HCT116 (cell line): ENCODE measurements around the gene AFDN. TPM values are rescaled to one million over a fixed set of nuclear protein-coding genes. Genes with fewer than 3 reads are reported as not detected.

Source experiments
- ATAC-seq: fragments of 200-7000 bp; cut with Tn5 transposase; 2 replicates; pipeline ENCODE4 v1.9.1; 2020; ENCODE audit warnings: mild to moderate bottlenecking, moderate library complexity
- BruUV-seq: library from RNA; stranded (reverse); fragments of 400-500 nt; replicated peaks from 2 replicates; lab custom pipeline; 2021; lab: Mats Ljungman, UMichigan
- CTCF ChIA-PET: fragments of 300-600 bp; sonication (Branson Sonifier 250); formaldehyde crosslinking; loops from one replicate; lab custom pipeline; 2021; ENCODE audit warnings: antibody characterized with exemption; lab: Charles Lee
- POLR2A ChIA-PET: fragments of 300-600, 350-600 bp; sonication (Branson Sonifier 250); formaldehyde crosslinking; loops from one replicate; lab custom pipeline; 2021; ENCODE audit warnings: antibody characterized with exemption; lab: Charles Lee
- RAD21 ChIA-PET, 2 experiments: fragments of 300-600 bp; sonication (Branson Sonifier 250); formaldehyde crosslinking; loops; one replicate each; lab custom pipeline; 2023; ENCODE audit warnings: low total read pairs in 2 of 2; ENCODE audit not compliant: uncharacterized antibody in 2 of 2, unreplicated experiment in 2 of 2, low non-redundant PET in 1 of 2; lab: Charles Lee
- DNase-seq: peaks from one replicate; pipeline ENCODE4 v3.0.0-alpha.2; 2010; ENCODE audit warnings: low read depth, low spot score
- H2AFZ ChIP-seq: fragments of 200-600 bp; shearing (Covaris generic), sonication (generic); 2 replicates; pipeline ENCODE4 v1.6.1; 2017; ENCODE audit warnings: low read depth, mixed run types, mixed read lengths, antibody characterized with exemption, low read length; ENCODE audit not compliant: poor library complexity, severe bottlenecking
- H3K27ac ChIP-seq: 2 replicates; pipeline ENCODE4 v1.5.1; 2012; ENCODE audit warnings: low read depth, low read length
- H3K27me3 ChIP-seq: fragments of 200-600 bp; sonication (generic); 2 replicates; pipeline ENCODE4 v1.6.1; 2016; ENCODE audit warnings: mixed run types, low read length, mixed read lengths; ENCODE audit not compliant: insufficient read depth
- H3K36me3 ChIP-seq, 2 experiments: fragments of 200-500 bp in 1 of 2; fragments of 200-600 bp in 1 of 2; sonication (Bioruptor generic) in 1 of 2; sonication (generic) in 1 of 2; 2 replicates each; pipeline versions ENCODE4 v1.5.1 to v1.6.1; 2014 to 2016; ENCODE audit warnings: low read length in 2 of 2, inconsistent platforms in 1 of 2, mixed read lengths in 1 of 2, mixed run types in 1 of 2; ENCODE audit not compliant: insufficient read depth in 2 of 2, control insufficient read depth in 1 of 2
- H3K4me1 ChIP-seq, 2 experiments: fragments of 200-600 bp in 1 of 2; sonication (generic) in 1 of 2; 2 replicates each; pipeline versions ENCODE4 v1.5.1 to v1.6.1; 2012 to 2017; ENCODE audit warnings: low read length in 2 of 2, inconsistent platforms in 1 of 2, mild to moderate bottlenecking in 1 of 2, mixed read lengths in 1 of 2, mixed run types in 1 of 2, moderate library complexity in 1 of 2; ENCODE audit not compliant: insufficient read depth in 2 of 2, control insufficient read depth in 1 of 2
- H3K4me2 ChIP-seq: fragments of 200-600 bp; sonication (generic); 2 replicates; pipeline ENCODE4 v1.6.1; 2017; ENCODE audit warnings: mixed run types, low read length, mixed read lengths
- H3K4me3 ChIP-seq, 2 experiments: fragments of 200-600 bp in 1 of 2; sonication (generic) in 1 of 2; replicated peaks in 1 of 2; 2 replicates each; pipeline ENCODE4 v1.5.1; 2011 to 2016; ENCODE audit warnings: low read length in 2 of 2, control low read depth in 1 of 2, low read depth in 1 of 2, mild to moderate bottlenecking in 1 of 2, mixed read lengths in 1 of 2, mixed run types in 1 of 2
- H3K79me2 ChIP-seq: fragments of 200-600 bp; sonication (generic); 2 replicates; pipeline ENCODE4 v1.6.1; 2017; ENCODE audit warnings: mild to moderate bottlenecking, mixed run types, low read length, moderate library complexity, mixed read lengths; ENCODE audit not compliant: insufficient read depth
- H3K9ac ChIP-seq: fragments of 200-600 bp; sonication (generic); 2 replicates; pipeline ENCODE4 v1.6.1; 2016; ENCODE audit warnings: low read length, mixed read lengths
- H3K9me2 ChIP-seq: fragments of 200-600 bp; sonication (generic), shearing (Covaris generic); 2 replicates; pipeline ENCODE4 v1.6.1; 2017; ENCODE audit warnings: mixed run types, mild to moderate bottlenecking, moderate library complexity; ENCODE audit not compliant: insufficient read depth
- H3K9me3 ChIP-seq, 2 experiments: fragments of 200-500 bp in 1 of 2; fragments of 200-600 bp in 1 of 2; sonication (Bioruptor generic) in 1 of 2; sonication (generic) in 1 of 2; 2 replicates each; pipeline ENCODE4 v1.6.1; 2014 to 2017; ENCODE audit warnings: low read length in 2 of 2, mixed read lengths in 2 of 2, inconsistent platforms in 1 of 2, low read depth in 1 of 2, mild to moderate bottlenecking in 1 of 2, mixed run types in 1 of 2, moderate library complexity in 1 of 2; ENCODE audit not compliant: control insufficient read depth in 1 of 2, insufficient read depth in 1 of 2
- H4K20me1 ChIP-seq: fragments of 200-600 bp; sonication (generic), shearing (Covaris generic); 2 replicates; pipeline ENCODE4 v1.6.1; 2017; ENCODE audit warnings: mixed run types, mild to moderate bottlenecking, moderate library complexity; ENCODE audit not compliant: insufficient read depth
- CBX3 ChIP-seq: IDR thresholded peaks from 2 replicates; pipeline ENCODE4 v1.6.1; 2012; ENCODE audit warnings: low read depth
- ELF1 ChIP-seq: IDR thresholded peaks from 2 replicates; pipeline ENCODE4 v1.6.1; 2012; ENCODE audit warnings: low read depth, borderline replicate concordance
- EZH2 ChIP-seq: fragments of 200-600 bp; sonication (generic); IDR thresholded peaks from 2 replicates; pipeline ENCODE4 v1.6.1; 2017; ENCODE audit warnings: antibody characterized with exemption, mixed run types
- EZH2phosphoT487 ChIP-seq: fragments of 200-600 bp; IDR thresholded peaks from 2 replicates; pipeline ENCODE4 v1.6.1; 2018; ENCODE audit warnings: antibody characterized with exemption, borderline replicate concordance
- FOSL1 ChIP-seq: IDR thresholded peaks from 2 replicates; pipeline ENCODE4 v1.6.1; 2012; ENCODE audit warnings: low read depth
- JUND ChIP-seq: IDR thresholded peaks from 2 replicates; pipeline ENCODE4 v1.6.1; 2012
- RAD21 ChIP-seq: IDR thresholded peaks from 2 replicates; pipeline ENCODE4 v1.6.1; 2012; ENCODE audit warnings: low read depth, mild to moderate bottlenecking
- SIN3A ChIP-seq: IDR thresholded peaks from 2 replicates; pipeline ENCODE4 v1.6.1; 2012; ENCODE audit warnings: low read depth
- SRF ChIP-seq: IDR thresholded peaks from 2 replicates; pipeline ENCODE4 v1.6.1; 2012; ENCODE audit warnings: low read depth
- TCF7L2 ChIP-seq: IDR thresholded peaks from 2 replicates; pipeline ENCODE4 v1.7.0; 2011; ENCODE audit warnings: borderline replicate concordance, inconsistent platforms; ENCODE audit not compliant: insufficient read depth, insufficient read length; ENCODE audit errors: extremely low read depth
- YY1 ChIP-seq: IDR thresholded peaks from 2 replicates; pipeline ENCODE4 v1.6.1; 2011; ENCODE audit warnings: low read length, low read depth, moderate library complexity, mild to moderate bottlenecking; ENCODE audit not compliant: insufficient replicate concordance; ENCODE audit errors: extremely low read depth
- ZNF274 ChIP-seq: fragments of 200-500 bp; sonication (Bioruptor generic); IDR thresholded peaks from 2 replicates; pipeline ENCODE4 v1.6.1; 2014; ENCODE audit warnings: mild to moderate bottlenecking, low read depth, low read length, inconsistent platforms
- intact Hi-C: fragments of 100-400 bp; cut with micrococcal nuclease; formaldehyde crosslinking; loops from 2 replicates; pipeline ENCODE4 v1.10.0; 2022
- total RNA-seq: library from RNA; stranded (reverse); gene quantifications from one replicate; pipeline ENCODE4 v1.2.1, GENCODE V29; 2021; ENCODE audit not compliant: unreplicated experiment
- TF ChIP-seq, protein P1 (sequence below): IDR thresholded peaks from 2 replicates; pipeline ENCODE4 v1.6.1; 2011; ENCODE audit warnings: mild to moderate bottlenecking, low read length, moderate library complexity; ENCODE audit not compliant: insufficient replicate concordance; ENCODE audit errors: extremely low read depth
- TF ChIP-seq, protein P2 (sequence below), 3 experiments: fragments of 200-600 bp in 1 of 3; sonication (generic) in 1 of 3; IDR thresholded peaks in 2 of 3; conservative IDR thresholded peaks in 1 of 3; 2 replicates each; pipeline ENCODE4 v1.5.1; 2012 to 2017; ENCODE audit warnings: low read depth in 2 of 3, low read length in 2 of 3, antibody characterized with exemption in 1 of 3, borderline replicate concordance in 1 of 3, control low read depth in 1 of 3, mild to moderate bottlenecking in 1 of 3, mixed read lengths in 1 of 3, mixed run types in 1 of 3, moderate library complexity in 1 of 3; ENCODE audit not compliant: insufficient read depth in 1 of 3

The AFDN gene
- total RNA-seq, 1 experiment from 2014 or later = 59.4 TPM

DNA sequence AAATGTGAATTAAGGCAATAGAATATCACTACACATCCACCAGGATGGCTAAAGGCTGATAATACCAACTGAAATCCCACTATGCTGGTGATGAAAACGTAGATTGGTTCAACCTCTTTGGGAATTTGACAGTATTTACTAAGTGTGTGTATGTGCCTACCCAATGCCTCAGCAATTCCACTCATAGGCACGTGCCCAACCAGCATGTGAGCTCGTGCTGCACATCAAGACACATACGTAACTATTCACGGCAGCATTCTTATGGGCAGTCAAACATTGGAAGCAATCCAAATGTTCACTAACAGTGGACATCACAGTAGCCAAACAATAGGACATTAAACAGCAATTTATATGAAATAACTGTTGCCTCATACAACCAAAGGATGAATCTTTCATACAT lies 15.7 kb upstream of the AFDN start:
- intact Hi-C loops = no loop called here
- Histone ChIP-seq H3K9me2 (no peaks in the 10 kb centered on the region), H3K27ac (no peak overlapping the region), H3K36me3 (no peaks in the 10 kb centered on the region), H4K20me1 (no peaks in the 10 kb centered on the region), H3K27me3 (no peaks in the 10 kb centered on the region), H3K4me3 (no peak overlapping the region), H3K4me2 (no peak overlapping the region), H3K4me1 (no peaks in the 10 kb centered on the region), H2AFZ (peak overlapping the region; percentile 22), H3K9ac (no peak overlapping the region), H3K79me2 (no peaks in the 10 kb centered on the region), H3K9me3 (no peaks in the 10 kb centered on the region)
- BruUV-seq = no TSS peak
- ChIA-PET POLR2A (no interaction called here), CTCF (no interaction called here), RAD21 (no interaction called here)
- ATAC-seq (no peak), DNase-seq (no peak)
- TF ChIP-seq ELF1 = no peak

DNA sequence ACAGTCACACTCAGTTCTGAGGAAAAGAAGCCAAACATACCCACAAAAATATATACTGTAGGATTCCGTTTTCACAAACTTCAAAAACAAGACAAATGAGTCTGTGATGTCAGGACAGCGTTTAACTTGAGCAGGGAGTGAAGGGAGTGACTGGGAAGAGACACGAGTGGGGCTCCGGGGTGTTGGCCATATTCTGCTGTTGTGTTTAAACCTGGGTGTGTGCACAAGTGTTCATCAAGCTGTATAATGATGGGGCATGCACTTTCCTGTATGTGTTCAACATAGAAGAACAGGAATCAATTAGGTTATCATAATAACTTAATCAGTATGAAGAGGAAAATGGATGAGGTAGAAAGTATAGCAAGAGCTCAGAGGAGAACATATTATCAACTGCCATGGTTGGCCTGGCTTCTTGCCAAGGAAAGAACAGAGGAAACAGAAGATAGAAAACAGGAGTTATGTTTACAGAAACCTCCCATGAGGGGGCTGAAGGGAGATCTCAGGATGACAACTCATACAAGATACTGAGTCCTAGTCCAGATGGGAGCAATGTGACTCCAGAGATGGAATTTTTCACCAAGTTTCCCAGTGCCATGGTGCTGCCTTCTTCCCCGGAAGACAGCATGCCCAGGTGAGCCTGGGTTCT lies 15.1 kb upstream of the AFDN start:
- Histone ChIP-seq H3K9me3 (no peaks in the 10 kb centered on the region), H4K20me1 (no peaks in the 10 kb centered on the region), H2AFZ (peak overlapping the region; percentile 22), H3K4me1 (no peaks in the 10 kb centered on the region), H3K36me3 (no peaks in the 10 kb centered on the region), H3K4me2 (no peak overlapping the region), H3K9me2 (no peaks in the 10 kb centered on the region), H3K27me3 (no peaks in the 10 kb centered on the region), H3K4me3 (no peak overlapping the region), H3K9ac (no peak overlapping the region), H3K79me2 (no peaks in the 10 kb centered on the region), H3K27ac (no peak overlapping the region)
- intact Hi-C loops = no loop called here
- no TSS peak for BruUV-seq
- RAD21 ChIA-PET = no interaction called here
- TF ChIP-seq SRF (no peak), JUND (no peak), RAD21 (no peak), EZH2 (no peak), CBX3 (no peak), FOSL1 (no peak), SIN3A (no peak), EZH2phosphoT487 (no peak), ZNF274 (no peak), TCF7L2 (no peak), YY1 (no peak)
- TF ChIP-seq, protein P1, sequence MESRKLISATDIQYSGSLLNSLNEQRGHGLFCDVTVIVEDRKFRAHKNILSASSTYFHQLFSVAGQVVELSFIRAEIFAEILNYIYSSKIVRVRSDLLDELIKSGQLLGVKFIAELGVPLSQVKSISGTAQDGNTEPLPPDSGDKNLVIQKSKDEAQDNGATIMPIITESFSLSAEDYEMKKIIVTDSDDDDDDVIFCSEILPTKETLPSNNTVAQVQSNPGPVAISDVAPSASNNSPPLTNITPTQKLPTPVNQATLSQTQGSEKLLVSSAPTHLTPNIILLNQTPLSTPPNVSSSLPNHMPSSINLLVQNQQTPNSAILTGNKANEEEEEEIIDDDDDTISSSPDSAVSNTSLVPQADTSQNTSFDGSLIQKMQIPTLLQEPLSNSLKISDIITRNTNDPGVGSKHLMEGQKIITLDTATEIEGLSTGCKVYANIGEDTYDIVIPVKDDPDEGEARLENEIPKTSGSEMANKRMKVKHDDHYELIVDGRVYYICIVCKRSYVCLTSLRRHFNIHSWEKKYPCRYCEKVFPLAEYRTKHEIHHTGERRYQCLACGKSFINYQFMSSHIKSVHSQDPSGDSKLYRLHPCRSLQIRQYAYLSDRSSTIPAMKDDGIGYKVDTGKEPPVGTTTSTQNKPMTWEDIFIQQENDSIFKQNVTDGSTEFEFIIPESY = no peak
- TF ChIP-seq, protein P2, sequence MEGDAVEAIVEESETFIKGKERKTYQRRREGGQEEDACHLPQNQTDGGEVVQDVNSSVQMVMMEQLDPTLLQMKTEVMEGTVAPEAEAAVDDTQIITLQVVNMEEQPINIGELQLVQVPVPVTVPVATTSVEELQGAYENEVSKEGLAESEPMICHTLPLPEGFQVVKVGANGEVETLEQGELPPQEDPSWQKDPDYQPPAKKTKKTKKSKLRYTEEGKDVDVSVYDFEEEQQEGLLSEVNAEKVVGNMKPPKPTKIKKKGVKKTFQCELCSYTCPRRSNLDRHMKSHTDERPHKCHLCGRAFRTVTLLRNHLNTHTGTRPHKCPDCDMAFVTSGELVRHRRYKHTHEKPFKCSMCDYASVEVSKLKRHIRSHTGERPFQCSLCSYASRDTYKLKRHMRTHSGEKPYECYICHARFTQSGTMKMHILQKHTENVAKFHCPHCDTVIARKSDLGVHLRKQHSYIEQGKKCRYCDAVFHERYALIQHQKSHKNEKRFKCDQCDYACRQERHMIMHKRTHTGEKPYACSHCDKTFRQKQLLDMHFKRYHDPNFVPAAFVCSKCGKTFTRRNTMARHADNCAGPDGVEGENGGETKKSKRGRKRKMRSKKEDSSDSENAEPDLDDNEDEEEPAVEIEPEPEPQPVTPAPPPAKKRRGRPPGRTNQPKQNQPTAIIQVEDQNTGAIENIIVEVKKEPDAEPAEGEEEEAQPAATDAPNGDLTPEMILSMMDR (IDR thresholded peaks at IDR 0.05 in 2 of 3, conservative IDR thresholded peaks at IDR 0.05 in 1 of 3; ENCODE audit: borderline replicate concordance in 1 of 3, insufficient read depth in 1 of 3, low read depth in 2 of 3, low read length in 2 of 3) = no peak
- CTCF ChIA-PET = no interaction called here
- POLR2A ChIA-PET = no interaction called here
- ATAC-seq (no peak), DNase-seq (no peak)
